Heart left ventricle (tissue), 16 donors: ENCODE data around the gene PCYOX1L. TPM values are rescaled to one million over a fixed set of nuclear protein-coding genes. Genes with fewer than 3 reads are reported as not detected.
A peak's percentile ranks its signal among the peaks of the same experiment; 100 is the strongest.

Experiments
- ATAC-seq, 4 donors: fragments of 200-7000 bp; cut with Tn5 transposase; one replicate each; pipeline ENCODE4 v1.9.1; 2020 to 2022; ENCODE audit warnings: moderate library complexity in 4 of 4, mild to moderate bottlenecking in 3 of 4, moderate number of reproducible peaks in 1 of 4
- DNase-seq, 5 donors: peaks; one replicate each; pipeline ENCODE4 v3.0.0-alpha.2; 2020
- H3K27ac ChIP-seq, 12 donors: fragments of 200-600 bp; sonication (generic) in 4 of 12; one replicate each; pipeline versions ENCODE4 v1.5.0 to v1.8.0; 2016 to 2022; ENCODE audit warnings: mild to moderate bottlenecking in 2 of 12
- H3K27me3 ChIP-seq, 9 donors: fragments of 200-600 bp; sonication (generic) in 2 of 9; one replicate each; pipeline versions ENCODE4 v1.5.1 to v1.8.0; 2016 to 2022; ENCODE audit warnings: mild to moderate bottlenecking in 3 of 9
- H3K36me3 ChIP-seq, 9 donors: fragments of 200-600 bp; sonication (generic) in 2 of 9; one replicate each; pipeline versions ENCODE4 v1.5.0 to v1.8.0; 2018 to 2022; ENCODE audit warnings: mild to moderate bottlenecking in 2 of 9
- H3K4me1 ChIP-seq, 12 donors: fragments of 200-600 bp; sonication (generic) in 4 of 12; one replicate each; pipeline versions ENCODE4 v1.5.0 to v1.8.0; 2016 to 2022; ENCODE audit warnings: mild to moderate bottlenecking in 3 of 12
- H3K4me3 ChIP-seq, 12 donors: fragments of 200-600 bp; sonication (generic) in 4 of 12; one replicate each; pipeline versions ENCODE4 v1.5.0 to v1.8.0; 2017 to 2022; ENCODE audit warnings: mild to moderate bottlenecking in 9 of 12, moderate library complexity in 4 of 12
- H3K9me3 ChIP-seq, 12 donors: fragments of 200-600 bp; sonication (generic) in 4 of 12; one replicate each; pipeline versions ENCODE4 v1.5.0 to v1.8.0; 2016 to 2022; ENCODE audit warnings: mild to moderate bottlenecking in 1 of 12
- POLR2A ChIP-seq, 2 donors: fragments of 450-650 bp; IDR thresholded peaks; one replicate each; pipeline ENCODE4 v1.6.1; 2017; ENCODE audit warnings: antibody characterized with exemption in 2 of 2, mild to moderate bottlenecking in 2 of 2, moderate library complexity in 2 of 2
- WGBS, 4 donors: extraction: QIAGEN DNeasy Blood & Tissue Kit in 2 of 4; methylation state at CpG; one replicate each; pipeline versions ENCODE4 v1.1.5 to v1.1.7; 2013 to 2018; 5-methylcytosine and 5-hydroxymethylcytosine counted together
- intact Hi-C, 10 donors: fragments of 100-400 bp; cut with DNase I; formaldehyde crosslinking; loops; one replicate each; pipeline versions ENCODE4 v1.11.1 to v1.14.2; 2022
- polyA plus RNA-seq, 2 donors: library from polyadenylated mRNA; stranded (reverse); fragments of 200-250 nt; gene quantifications; one replicate each; pipeline ENCODE4 v1.2.3, GENCODE V29; 2013
- total RNA-seq, 9 donors: library from RNA; depleted of rRNA in 2 of 9; stranded (reverse); fragments of >200 nt in 2 of 9; fragmentation: NEBNext Ultra II Directional in 3 of 9; extraction: Animal tissue kit (Norgen Biotek cat#: 25700) in 3 of 9; gene quantifications; one replicate each; pipeline versions ENCODE4 v1.1.0 to v1.2.4, GENCODE V29; 2016 to 2023
- TF ChIP-seq, protein P1 (sequence below), 12 donors: fragments of 200-600 bp; sonication (generic) in 4 of 12; IDR thresholded peaks; one replicate each; pipeline versions ENCODE4 v1.5.0 to v1.8.0; 2018 to 2022; ENCODE audit warnings: antibody characterized with exemption in 12 of 12, mild to moderate bottlenecking in 5 of 12
- donor health status: ischemic (EF 13 %, LVEDD 7.1; RV severe dilation, severe dysfunction).
- donor health status: healthy with polysubstance abuse.
- donor health status: DM: no; HTN: yes; CAD: no.
- donor health status: DM: no; HTN: no; CAD: no.
- donor health status: ischemic (EF 25% LVEDD 6.9; RV normal size, moderate dysfunction).
- donor health status: ischemic (EF 25% LVEDD 5.7; RV mildly dilated, moderate dysfunction).
- donor health status: healthy.
- donor health status: DM: yes; HTN: yes; CAD: no.
- donor health status: ischemic (EF 35%, LVEDD 5.7; RV mildly dilated, moderate dysfunction).
- donor health status: nonischemic (EF 11% LVEDD 7.7; RV severe dilation, severe dysfunction).
- donor health status: DM: yes; HTN: yes; CAD: no.
- donor health status: PGD.
- donor health status: ischemic (EF 29% LVEDD 5.4; RV normal size, mild dysfunction).
- donor health status: nonischemic (EF 23%, LVEDD 6.1; RV moderate dilation, normal function).

PCYOX1L gene
- total and polyA plus RNA-seq, 11 donors, result 2.3 to 6.8 (median 3.7) TPM

DNA sequence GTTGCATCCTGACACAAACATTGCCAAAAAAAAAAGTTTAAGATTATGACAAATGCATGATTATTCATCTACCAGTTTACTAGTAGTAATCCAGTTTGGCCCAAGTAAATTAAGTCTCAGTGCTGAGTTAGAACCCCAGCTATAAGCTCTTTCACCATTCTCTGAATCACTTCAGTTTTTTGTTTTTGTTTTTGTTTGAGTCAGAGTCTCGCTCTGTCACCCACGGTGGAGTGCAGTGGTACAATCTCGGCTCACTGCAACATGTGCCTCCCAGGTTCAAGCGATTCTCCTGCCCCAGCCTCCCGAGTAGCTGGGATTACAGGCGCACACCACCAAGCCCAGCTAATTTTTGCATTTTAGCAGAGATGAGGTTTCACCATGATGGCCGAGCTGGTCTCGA lies 1.5 kb upstream of the PCYOX1L start:
- intact Hi-C loops, result loop anchor here in 4 of 10 donors (5.0 to 10.0 kb wide), 3 partner anchors 34 to 232 kb away; partner anchors contain the start of gene AFAP1L1 (in 2 of the 4)

DNA sequence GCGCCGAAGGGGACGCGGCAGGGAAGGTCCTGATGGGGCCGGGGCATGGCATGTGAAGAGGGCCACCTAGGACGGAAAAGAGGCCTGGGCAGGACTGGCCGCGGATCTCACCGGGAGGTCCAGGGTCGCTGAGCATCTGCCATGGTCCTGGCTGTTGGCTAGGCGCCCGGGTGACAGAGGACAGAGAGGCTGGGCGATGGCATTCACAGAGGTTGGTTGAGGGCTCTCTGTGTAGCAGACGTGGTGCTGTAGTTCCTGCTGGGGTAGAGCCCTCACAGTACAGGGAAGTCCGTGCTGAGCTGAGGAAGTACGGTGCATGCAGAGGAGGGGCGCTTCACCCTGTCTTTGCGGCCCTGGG lies 427 bp downstream of the PCYOX1L start:
- DNase-seq, result peak; percentile 48 to 79 (median 53)
- H3K4me1 ChIP-seq, result peaks cover 0 to 30% (median 11%) of the 10 kb centered on the region in 12 donors
- peak in 3 of 4 donors; percentile 25 to 57 (median 55) for ATAC-seq
- 1 to 2% (median 2%) methylated on average over 17 to 18 of the region's 18 CpGs for WGBS, 4 donors
- no peaks in the 10 kb centered on the region for H3K9me3 ChIP-seq
- peaks cover 0 to 24% (median 21%) of the 10 kb centered on the region in 9 donors for H3K36me3 ChIP-seq
- no peak for TF ChIP-seq POLR2A (IDR thresholded peaks at IDR 0.05)
- TF ChIP-seq, protein P1, sequence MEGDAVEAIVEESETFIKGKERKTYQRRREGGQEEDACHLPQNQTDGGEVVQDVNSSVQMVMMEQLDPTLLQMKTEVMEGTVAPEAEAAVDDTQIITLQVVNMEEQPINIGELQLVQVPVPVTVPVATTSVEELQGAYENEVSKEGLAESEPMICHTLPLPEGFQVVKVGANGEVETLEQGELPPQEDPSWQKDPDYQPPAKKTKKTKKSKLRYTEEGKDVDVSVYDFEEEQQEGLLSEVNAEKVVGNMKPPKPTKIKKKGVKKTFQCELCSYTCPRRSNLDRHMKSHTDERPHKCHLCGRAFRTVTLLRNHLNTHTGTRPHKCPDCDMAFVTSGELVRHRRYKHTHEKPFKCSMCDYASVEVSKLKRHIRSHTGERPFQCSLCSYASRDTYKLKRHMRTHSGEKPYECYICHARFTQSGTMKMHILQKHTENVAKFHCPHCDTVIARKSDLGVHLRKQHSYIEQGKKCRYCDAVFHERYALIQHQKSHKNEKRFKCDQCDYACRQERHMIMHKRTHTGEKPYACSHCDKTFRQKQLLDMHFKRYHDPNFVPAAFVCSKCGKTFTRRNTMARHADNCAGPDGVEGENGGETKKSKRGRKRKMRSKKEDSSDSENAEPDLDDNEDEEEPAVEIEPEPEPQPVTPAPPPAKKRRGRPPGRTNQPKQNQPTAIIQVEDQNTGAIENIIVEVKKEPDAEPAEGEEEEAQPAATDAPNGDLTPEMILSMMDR (IDR thresholded peaks at IDR 0.05), result no peak
- H3K27ac ChIP-seq, result peak overlapping the region in 11 of 12 donors; percentile 31 to 84 (median 65)
- H3K27me3 ChIP-seq, result no peaks in the 10 kb centered on the region
- intact Hi-C loops, result loop anchor here in 4 of 10 donors (5.0 to 10.0 kb wide), 3 partner anchors 36 to 233 kb away; partner anchors contain the start of gene AFAP1L1 (in 2 of the 4)
- peak overlapping the region; percentile 54 to 97 (median 77) for H3K4me3 ChIP-seq

More for the DNA sequence above, 1.5 kb upstream of the PCYOX1L start:
- H3K4me3 ChIP-seq, result no peak overlapping the region
- 93 to 97% (median 94%) methylated on average over 8 of the region's 8 CpGs for WGBS, 4 donors
- peaks cover 0 to 43% (median 40%) of the 10 kb centered on the region in 9 donors for H3K36me3 ChIP-seq
- H3K27ac ChIP-seq, result no peak overlapping the region
- DNase-seq (no peak), ATAC-seq (no peak)
- H3K27me3 ChIP-seq, result no peaks in the 10 kb centered on the region
- peaks cover 0 to 30% (median 12%) of the 10 kb centered on the region in 12 donors for H3K4me1 ChIP-seq
- TF ChIP-seq POLR2A (IDR thresholded peaks at IDR 0.05), result no peak
- TF ChIP-seq, protein P1 (IDR thresholded peaks at IDR 0.05), result no peak
- no peaks in the 10 kb centered on the region for H3K9me3 ChIP-seq

DNA sequence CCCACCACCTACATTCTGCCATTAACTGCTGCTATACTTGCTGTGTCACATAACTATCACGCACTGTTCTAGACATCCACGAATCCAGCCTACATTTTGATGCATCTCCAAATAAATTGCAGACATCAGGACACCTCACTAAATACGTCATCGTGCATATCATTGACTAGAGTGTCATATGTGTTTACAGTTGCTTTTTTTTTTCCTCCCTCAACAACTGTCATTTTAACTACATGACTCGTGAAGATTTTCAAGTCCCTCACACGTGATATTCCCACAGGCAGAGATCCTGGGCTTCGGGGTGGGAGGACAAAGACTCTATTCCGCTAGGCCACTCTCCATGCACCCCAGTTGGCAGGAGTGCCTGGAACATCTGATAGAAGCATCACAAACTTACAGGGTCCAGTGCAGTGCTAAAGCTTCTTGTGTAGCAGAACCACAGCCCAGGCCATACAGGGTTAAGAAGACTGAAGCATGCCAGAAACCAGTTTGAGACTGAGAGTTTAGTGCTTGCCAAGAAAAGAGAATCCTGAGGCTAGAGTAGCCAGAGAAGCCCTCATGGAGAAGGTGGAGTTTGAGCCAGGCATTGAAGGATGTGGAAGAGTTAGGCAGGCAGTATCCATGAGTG lies 1.1 kb downstream of the PCYOX1L start:
- intact Hi-C loops, result loop anchor here in 4 of 10 donors (5.0 to 10.0 kb wide), 3 partner anchors 37 to 234 kb away; partner anchors contain the start of gene AFAP1L1 (in 2 of the 4)
- H3K36me3 ChIP-seq, result peaks cover 0 to 17% (median 14%) of the 10 kb centered on the region in 9 donors
- WGBS, 4 donors, result 77 to 88% (median 81%) methylated on average over 8 of the region's 8 CpGs
- ATAC-seq (no peak), DNase-seq (no peak)
- no peak for TF ChIP-seq POLR2A (IDR thresholded peaks at IDR 0.05)
- H3K4me1 ChIP-seq, result peaks cover 0 to 30% (median 11%) of the 10 kb centered on the region in 12 donors
- no peaks in the 10 kb centered on the region for H3K9me3 ChIP-seq
- H3K27ac ChIP-seq, result no peak overlapping the region
- peak overlapping the region in 2 of 12 donors; percentile 69 to 78 for H3K4me3 ChIP-seq
- no peaks in the 10 kb centered on the region for H3K27me3 ChIP-seq

DNA sequence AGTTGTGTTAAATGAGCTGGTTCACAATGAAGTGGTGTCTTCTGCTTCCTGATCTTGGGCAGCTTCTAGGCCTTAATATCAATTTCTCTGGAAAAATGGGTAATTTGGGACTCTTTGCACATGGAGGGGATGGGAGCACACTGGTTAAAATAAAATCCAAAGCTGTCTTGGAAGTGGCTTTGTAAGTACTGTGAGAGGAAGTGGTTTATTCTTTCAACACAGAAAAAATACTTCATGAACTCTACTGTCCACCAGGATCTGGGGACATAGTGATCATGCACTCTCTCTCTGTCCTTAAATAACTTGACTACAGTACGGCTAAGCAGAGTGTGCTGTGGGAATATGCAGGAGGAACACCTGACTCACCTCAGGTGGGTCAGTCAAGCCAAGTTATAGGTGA lies 2.4 kb downstream of the PCYOX1L start:
- DNase-seq, result no peak
- peaks cover 0 to 6% (median under 1%) of the 10 kb centered on the region in 9 donors for H3K36me3 ChIP-seq
- peaks cover 0 to 30% (median 11%) of the 10 kb centered on the region in 12 donors for H3K4me1 ChIP-seq
- TF ChIP-seq, protein P1 (IDR thresholded peaks at IDR 0.05), result no peak
- TF ChIP-seq POLR2A (IDR thresholded peaks at IDR 0.05), result no peak
- H3K9me3 ChIP-seq, result no peaks in the 10 kb centered on the region
- H3K4me3 ChIP-seq, result no peak overlapping the region
- H3K27me3 ChIP-seq, result no peaks in the 10 kb centered on the region
- peak overlapping the region in 1 of 12 donors; percentile 24 for H3K27ac ChIP-seq
- intact Hi-C loops, result no loop called here
- ATAC-seq, result no peak
- WGBS, 4 donors, result 81 to 89% (median 84%) methylated on average over 1 of the region's 1 CpG
